WTC11 (cell line): ENCODE data around the gene ZNF433.
"Not testable (repeated sequence)": the region's sequence is repeated elsewhere in the genome, so short reads cannot be mapped to it uniquely, and the experiment has no call there.

Experiments
- FOXJ3 ChIP-seq: sonication (generic); formaldehyde crosslinking; IDR thresholded peaks from 2 replicates; pipeline ENCODE4 v1.9.0; 2021; ENCODE audit warnings: missing genetic modification reagents, mild to moderate bottlenecking, borderline replicate concordance
- GABPB1 ChIP-seq: sonication (generic); formaldehyde crosslinking; IDR thresholded peaks from 2 replicates; pipeline ENCODE4 v1.8.1; 2023; ENCODE audit warnings: mild to moderate bottlenecking, missing genetic modification reagents
- JUN ChIP-seq: sonication (generic); formaldehyde crosslinking; IDR thresholded peaks from 2 replicates; pipeline ENCODE4 v1.8.0; 2023; ENCODE audit warnings: mild to moderate bottlenecking, missing genetic modification reagents
- NR2C2 ChIP-seq: sonication (generic); formaldehyde crosslinking; IDR thresholded peaks from 2 replicates; pipeline ENCODE4 v1.8.0; 2022; ENCODE audit warnings: mild to moderate bottlenecking, missing genetic modification reagents
- SP1 ChIP-seq: sonication (generic); formaldehyde crosslinking; conservative IDR thresholded peaks from 2 replicates; pipeline ENCODE4 v1.8.1; 2022; ENCODE audit warnings: missing genetic modification reagents
- TCF7 ChIP-seq: sonication (generic); formaldehyde crosslinking; IDR thresholded peaks from 2 replicates; pipeline ENCODE4 v1.8.0; 2022; ENCODE audit warnings: mild to moderate bottlenecking, low read depth, missing genetic modification reagents, moderate library complexity
- ZBTB21 ChIP-seq: sonication (generic); formaldehyde crosslinking; IDR thresholded peaks from 2 replicates; pipeline ENCODE4 v1.8.1; 2023; ENCODE audit warnings: mild to moderate bottlenecking, missing genetic modification reagents, borderline replicate concordance
- TF ChIP-seq, protein P1 (sequence below): fragments of 200-600 bp; IDR thresholded peaks from 2 replicates; pipeline ENCODE4 v1.8.0; 2022; ENCODE audit warnings: antibody characterized with exemption

GRCh38 chr19:12076331-12076730 is 40.9 kb upstream of the ZNF433 start:
- TF ChIP-seq JUN (CRISPR knock-in tag); SP1; NR2C2 (CRISPR knock-in tag); ZBTB21; TCF7 (CRISPR knock-in tag); GABPB1 (CRISPR knock-in tag); FOXJ3 (CRISPR knock-in tag): not testable (repeated sequence)
- TF ChIP-seq, protein P1, sequence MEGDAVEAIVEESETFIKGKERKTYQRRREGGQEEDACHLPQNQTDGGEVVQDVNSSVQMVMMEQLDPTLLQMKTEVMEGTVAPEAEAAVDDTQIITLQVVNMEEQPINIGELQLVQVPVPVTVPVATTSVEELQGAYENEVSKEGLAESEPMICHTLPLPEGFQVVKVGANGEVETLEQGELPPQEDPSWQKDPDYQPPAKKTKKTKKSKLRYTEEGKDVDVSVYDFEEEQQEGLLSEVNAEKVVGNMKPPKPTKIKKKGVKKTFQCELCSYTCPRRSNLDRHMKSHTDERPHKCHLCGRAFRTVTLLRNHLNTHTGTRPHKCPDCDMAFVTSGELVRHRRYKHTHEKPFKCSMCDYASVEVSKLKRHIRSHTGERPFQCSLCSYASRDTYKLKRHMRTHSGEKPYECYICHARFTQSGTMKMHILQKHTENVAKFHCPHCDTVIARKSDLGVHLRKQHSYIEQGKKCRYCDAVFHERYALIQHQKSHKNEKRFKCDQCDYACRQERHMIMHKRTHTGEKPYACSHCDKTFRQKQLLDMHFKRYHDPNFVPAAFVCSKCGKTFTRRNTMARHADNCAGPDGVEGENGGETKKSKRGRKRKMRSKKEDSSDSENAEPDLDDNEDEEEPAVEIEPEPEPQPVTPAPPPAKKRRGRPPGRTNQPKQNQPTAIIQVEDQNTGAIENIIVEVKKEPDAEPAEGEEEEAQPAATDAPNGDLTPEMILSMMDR: not testable (repeated sequence)
